HCT116 (cell line): ENCODE measurements around the gene NELL1. TPM values are rescaled to one million over a fixed set of nuclear protein-coding genes. Genes with fewer than 3 reads are reported as not detected.

Experiments
- ATAC-seq: fragments of 200-7000 bp; cut with Tn5 transposase; 2 replicates; pipeline ENCODE4 v1.9.1; 2020; ENCODE audit warnings: mild to moderate bottlenecking, moderate library complexity
- BruUV-seq: library from RNA; stranded (reverse); fragments of 400-500 nt; replicated peaks from 2 replicates; lab custom pipeline; 2021; lab: Mats Ljungman, UMichigan
- CTCF ChIA-PET: fragments of 300-600 bp; sonication (Branson Sonifier 250); formaldehyde crosslinking; loops from one replicate; lab custom pipeline; 2021; ENCODE audit warnings: antibody characterized with exemption; lab: Charles Lee
- POLR2A ChIA-PET: fragments of 300-600, 350-600 bp; sonication (Branson Sonifier 250); formaldehyde crosslinking; loops from one replicate; lab custom pipeline; 2021; ENCODE audit warnings: antibody characterized with exemption; lab: Charles Lee
- RAD21 ChIA-PET, 2 experiments: fragments of 300-600 bp; sonication (Branson Sonifier 250); formaldehyde crosslinking; loops; one replicate each; lab custom pipeline; 2023; ENCODE audit warnings: low total read pairs in 2 of 2; ENCODE audit not compliant: uncharacterized antibody in 2 of 2, unreplicated experiment in 2 of 2, low non-redundant PET in 1 of 2; lab: Charles Lee
- DNase-seq: peaks from one replicate; pipeline ENCODE4 v3.0.0-alpha.2; 2010; ENCODE audit warnings: low read depth, low spot score
- H2AFZ ChIP-seq: fragments of 200-600 bp; shearing (Covaris generic), sonication (generic); 2 replicates; pipeline ENCODE4 v1.6.1; 2017; ENCODE audit warnings: low read depth, mixed run types, mixed read lengths, antibody characterized with exemption, low read length; ENCODE audit not compliant: poor library complexity, severe bottlenecking
- H3K27ac ChIP-seq: 2 replicates; pipeline ENCODE4 v1.5.1; 2012; ENCODE audit warnings: low read depth, low read length
- H3K27me3 ChIP-seq: fragments of 200-600 bp; sonication (generic); 2 replicates; pipeline ENCODE4 v1.6.1; 2016; ENCODE audit warnings: mixed run types, low read length, mixed read lengths; ENCODE audit not compliant: insufficient read depth
- H3K36me3 ChIP-seq, 2 experiments: fragments of 200-500 bp in 1 of 2; fragments of 200-600 bp in 1 of 2; sonication (Bioruptor generic) in 1 of 2; sonication (generic) in 1 of 2; 2 replicates each; pipeline versions ENCODE4 v1.5.1 to v1.6.1; 2014 to 2016; ENCODE audit warnings: low read length in 2 of 2, inconsistent platforms in 1 of 2, mixed read lengths in 1 of 2, mixed run types in 1 of 2; ENCODE audit not compliant: insufficient read depth in 2 of 2, control insufficient read depth in 1 of 2
- H3K4me1 ChIP-seq, 2 experiments: fragments of 200-600 bp in 1 of 2; sonication (generic) in 1 of 2; 2 replicates each; pipeline versions ENCODE4 v1.5.1 to v1.6.1; 2012 to 2017; ENCODE audit warnings: low read length in 2 of 2, inconsistent platforms in 1 of 2, mild to moderate bottlenecking in 1 of 2, mixed read lengths in 1 of 2, mixed run types in 1 of 2, moderate library complexity in 1 of 2; ENCODE audit not compliant: insufficient read depth in 2 of 2, control insufficient read depth in 1 of 2
- H3K4me2 ChIP-seq: fragments of 200-600 bp; sonication (generic); 2 replicates; pipeline ENCODE4 v1.6.1; 2017; ENCODE audit warnings: mixed run types, low read length, mixed read lengths
- H3K4me3 ChIP-seq, 2 experiments: fragments of 200-600 bp in 1 of 2; sonication (generic) in 1 of 2; replicated peaks in 1 of 2; 2 replicates each; pipeline ENCODE4 v1.5.1; 2011 to 2016; ENCODE audit warnings: low read length in 2 of 2, control low read depth in 1 of 2, low read depth in 1 of 2, mild to moderate bottlenecking in 1 of 2, mixed read lengths in 1 of 2, mixed run types in 1 of 2
- H3K79me2 ChIP-seq: fragments of 200-600 bp; sonication (generic); 2 replicates; pipeline ENCODE4 v1.6.1; 2017; ENCODE audit warnings: mild to moderate bottlenecking, mixed run types, low read length, moderate library complexity, mixed read lengths; ENCODE audit not compliant: insufficient read depth
- H3K9ac ChIP-seq: fragments of 200-600 bp; sonication (generic); 2 replicates; pipeline ENCODE4 v1.6.1; 2016; ENCODE audit warnings: low read length, mixed read lengths
- H3K9me2 ChIP-seq: fragments of 200-600 bp; sonication (generic), shearing (Covaris generic); 2 replicates; pipeline ENCODE4 v1.6.1; 2017; ENCODE audit warnings: mixed run types, mild to moderate bottlenecking, moderate library complexity; ENCODE audit not compliant: insufficient read depth
- H3K9me3 ChIP-seq, 2 experiments: fragments of 200-500 bp in 1 of 2; fragments of 200-600 bp in 1 of 2; sonication (Bioruptor generic) in 1 of 2; sonication (generic) in 1 of 2; 2 replicates each; pipeline ENCODE4 v1.6.1; 2014 to 2017; ENCODE audit warnings: low read length in 2 of 2, mixed read lengths in 2 of 2, inconsistent platforms in 1 of 2, low read depth in 1 of 2, mild to moderate bottlenecking in 1 of 2, mixed run types in 1 of 2, moderate library complexity in 1 of 2; ENCODE audit not compliant: control insufficient read depth in 1 of 2, insufficient read depth in 1 of 2
- H4K20me1 ChIP-seq: fragments of 200-600 bp; sonication (generic), shearing (Covaris generic); 2 replicates; pipeline ENCODE4 v1.6.1; 2017; ENCODE audit warnings: mixed run types, mild to moderate bottlenecking, moderate library complexity; ENCODE audit not compliant: insufficient read depth
- CBX3 ChIP-seq: IDR thresholded peaks from 2 replicates; pipeline ENCODE4 v1.6.1; 2012; ENCODE audit warnings: low read depth
- CEBPB ChIP-seq: IDR thresholded peaks from 2 replicates; pipeline ENCODE4 v1.6.1; 2012; ENCODE audit warnings: low read depth
- CTCF ChIP-seq, 3 experiments: fragments of 200-600 bp in 1 of 3; sonication (generic) in 1 of 3; IDR thresholded peaks in 2 of 3; conservative IDR thresholded peaks in 1 of 3; 2 replicates each; pipeline ENCODE4 v1.5.1; 2012 to 2017; ENCODE audit warnings: low read depth in 2 of 3, low read length in 2 of 3, antibody characterized with exemption in 1 of 3, borderline replicate concordance in 1 of 3, control low read depth in 1 of 3, mild to moderate bottlenecking in 1 of 3, mixed read lengths in 1 of 3, mixed run types in 1 of 3, moderate library complexity in 1 of 3; ENCODE audit not compliant: insufficient read depth in 1 of 3
- EGR1 ChIP-seq: IDR thresholded peaks from 2 replicates; pipeline ENCODE4 v1.6.1; 2012; ENCODE audit warnings: low read depth
- EZH2 ChIP-seq: fragments of 200-600 bp; sonication (generic); IDR thresholded peaks from 2 replicates; pipeline ENCODE4 v1.6.1; 2017; ENCODE audit warnings: antibody characterized with exemption, mixed run types
- FOSL1 ChIP-seq: IDR thresholded peaks from 2 replicates; pipeline ENCODE4 v1.6.1; 2012; ENCODE audit warnings: low read depth
- JUND ChIP-seq: IDR thresholded peaks from 2 replicates; pipeline ENCODE4 v1.6.1; 2012
- MAX ChIP-seq: IDR thresholded peaks from 2 replicates; pipeline ENCODE4 v1.6.1; 2012
- POLR2A ChIP-seq: IDR thresholded peaks from 2 replicates; pipeline ENCODE4 v1.7.0; 2011; ENCODE audit warnings: borderline replicate concordance; ENCODE audit not compliant: insufficient read depth, insufficient read length; ENCODE audit errors: extremely low read depth
- POLR2AphosphoS5 ChIP-seq: IDR thresholded peaks from 2 replicates; pipeline ENCODE4 v1.6.1; 2011; ENCODE audit warnings: mild to moderate bottlenecking, low read depth, low read length, moderate library complexity
- RAD21 ChIP-seq: IDR thresholded peaks from 2 replicates; pipeline ENCODE4 v1.6.1; 2012; ENCODE audit warnings: low read depth, mild to moderate bottlenecking
- SP1 ChIP-seq: IDR thresholded peaks from 2 replicates; pipeline ENCODE4 v1.6.1; 2012; ENCODE audit warnings: low read depth
- SRF ChIP-seq: IDR thresholded peaks from 2 replicates; pipeline ENCODE4 v1.6.1; 2012; ENCODE audit warnings: low read depth
- ZBTB33 ChIP-seq: IDR thresholded peaks from 2 replicates; pipeline ENCODE4 v1.6.1; 2011; ENCODE audit warnings: mild to moderate bottlenecking, low read length, moderate library complexity; ENCODE audit not compliant: insufficient replicate concordance; ENCODE audit errors: extremely low read depth
- ZFX ChIP-seq: fragments of 450-650 bp; IDR thresholded peaks from 2 replicates; pipeline ENCODE4 v1.6.1; 2017
- ZNF274 ChIP-seq: fragments of 200-500 bp; sonication (Bioruptor generic); IDR thresholded peaks from 2 replicates; pipeline ENCODE4 v1.6.1; 2014; ENCODE audit warnings: mild to moderate bottlenecking, low read depth, low read length, inconsistent platforms
- intact Hi-C: fragments of 100-400 bp; cut with micrococcal nuclease; formaldehyde crosslinking; loops from 2 replicates; pipeline ENCODE4 v1.10.0; 2022
- total RNA-seq: library from RNA; stranded (reverse); gene quantifications from one replicate; pipeline ENCODE4 v1.2.1, GENCODE V29; 2021; ENCODE audit not compliant: unreplicated experiment
- TF ChIP-seq, protein P1 (sequence below): IDR thresholded peaks from 2 replicates; pipeline ENCODE4 v1.6.1; 2012

The NELL1 gene
- total RNA-seq, 1 experiment from 2014 or later: not detected

DNA sequence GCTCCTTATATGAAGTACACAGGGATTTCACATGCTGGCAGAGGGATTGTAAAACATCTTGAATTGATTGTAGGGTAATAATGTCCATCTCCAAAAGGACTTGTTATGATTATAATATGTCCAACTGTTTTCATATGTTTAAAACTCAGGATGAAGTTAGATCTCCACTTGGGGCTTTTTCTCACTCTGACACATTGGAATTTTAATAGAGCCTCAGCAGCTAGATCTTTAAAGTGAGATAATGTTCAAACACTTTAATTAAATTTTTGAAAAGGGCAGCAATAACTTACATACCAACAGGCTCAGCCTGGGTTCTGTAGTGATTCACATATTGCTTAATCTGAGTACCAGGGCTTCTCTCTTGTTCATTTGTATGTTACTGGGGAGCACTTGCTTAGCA is 152.1 kb downstream of the NELL1 start:
- no peaks in the 10 kb centered on the region for H3K36me3 ChIP-seq
- intact Hi-C loops: no loop called here
- H3K9ac ChIP-seq: no peak overlapping the region
- H3K4me3 ChIP-seq: no peak overlapping the region
- H2AFZ ChIP-seq: no peak overlapping the region
- H3K9me3 ChIP-seq: peaks cover 0 to 6% of the 10 kb centered on the region in 2 experiments; a peak in 1 of 4 replicates
- TF ChIP-seq EGR1 (no peak), ZBTB33 (no peak), CBX3 (no peak), ZFX (no peak), SRF (no peak), MAX (no peak), RAD21 (no peak), SP1 (no peak), ZNF274 (no peak), EZH2 (no peak), POLR2A (no peak), CEBPB (no peak), JUND (no peak), CTCF (IDR thresholded peaks at IDR 0.05 in 2 of 3, conservative IDR thresholded peaks at IDR 0.05 in 1 of 3; ENCODE audit: borderline replicate concordance in 1 of 3, insufficient read depth in 1 of 3, low read depth in 2 of 3, low read length in 2 of 3) (no peak), FOSL1 (no peak), POLR2AphosphoS5 (no peak)
- TF ChIP-seq, protein P1, sequence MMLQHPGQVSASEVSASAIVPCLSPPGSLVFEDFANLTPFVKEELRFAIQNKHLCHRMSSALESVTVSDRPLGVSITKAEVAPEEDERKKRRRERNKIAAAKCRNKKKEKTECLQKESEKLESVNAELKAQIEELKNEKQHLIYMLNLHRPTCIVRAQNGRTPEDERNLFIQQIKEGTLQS: no peak
- ATAC-seq (no peak), DNase-seq (no peak)
- H3K79me2 ChIP-seq: no peaks in the 10 kb centered on the region
- no peak overlapping the region for H3K27ac ChIP-seq
- CTCF ChIA-PET: no interaction called here
- H3K4me1 ChIP-seq: no peaks in the 10 kb centered on the region
- H3K9me2 ChIP-seq: no peaks in the 10 kb centered on the region
- H4K20me1 ChIP-seq: no peaks in the 10 kb centered on the region
- RAD21 ChIA-PET: no interaction called here
- no peaks in the 10 kb centered on the region for H3K27me3 ChIP-seq
- H3K4me2 ChIP-seq: no peak overlapping the region
- BruUV-seq: no TSS peak
- POLR2A ChIA-PET: no interaction called here
